ENCODE measurements around the gene CPT1C. TPM values are rescaled to one million over a fixed set of nuclear protein-coding genes. Genes with fewer than 3 reads are reported as not detected.

The CPT1C gene
- total and polyA plus RNA-seq, 3 experiments from 2014 or later: 0.66 to 0.84 TPM; not detected in 1

- Mint-ChIP-seq H3K27ac (no peak overlapping the region), H3K36me3 (peaks cover 0 to 74% (median 1%) of the 10 kb centered on the region in 3 donors), H3K4me1 (peaks cover 2 to 6% (median 4%) of the 10 kb centered on the region in 3 donors), H3K4me3 (no peak overlapping the region), H3K27me3 (no peaks in the 10 kb centered on the region), H3K9me3 (no peaks in the 10 kb centered on the region)
- peak in 1 of 5 donors; percentile 45 for DNase-seq
- ChIA-PET CTCF (no interaction called here), POLR2A (no interaction called here)
- peaks cover 38% of the 10 kb centered on the region for H3K36me3 ChIP-seq (ENCODE audit: insufficient read depth, low read length)
- H3K4me3 ChIP-seq (ENCODE audit: low read length): no peak overlapping the region
- H3K9me3 ChIP-seq (ENCODE audit: low read length): no peaks in the 10 kb centered on the region
- no peaks in the 10 kb centered on the region for H3K27me3 ChIP-seq (ENCODE audit: insufficient read depth, low read length, poor library complexity, severe bottlenecking)
- no peaks in the 10 kb centered on the region for H3K4me1 ChIP-seq (ENCODE audit: insufficient read depth, low read length)
- no peak overlapping the region for H3K27ac ChIP-seq (ENCODE audit: low read depth, low read length)
These were observed 39.7 kb upstream of the CPT1C start for GRCh38 chr19:49651029-49651819.

GRCh38 chr19:49651820-49652550 is 38.9 kb upstream of the CPT1C start:
- Histone ChIP-seq H3K4me3 (ENCODE audit: low read length) (no peak overlapping the region), H3K9me3 (ENCODE audit: low read length) (no peaks in the 10 kb centered on the region), H3K4me1 (ENCODE audit: insufficient read depth, low read length) (no peaks in the 10 kb centered on the region), H3K27me3 (ENCODE audit: insufficient read depth, low read length, poor library complexity, severe bottlenecking) (no peaks in the 10 kb centered on the region), H3K27ac (ENCODE audit: low read depth, low read length) (no peak overlapping the region), H3K36me3 (ENCODE audit: insufficient read depth, low read length) (peaks cover 39% of the 10 kb centered on the region)
- H3K9me3 Mint-ChIP-seq: no peaks in the 10 kb centered on the region
- H3K27ac Mint-ChIP-seq: no peak overlapping the region
- H3K27me3 Mint-ChIP-seq: no peaks in the 10 kb centered on the region
- no peak for DNase-seq
- peaks cover 1% of the 10 kb centered on the region in 3 donors for H3K4me1 Mint-ChIP-seq
- POLR2A ChIA-PET: no interaction called here
- H3K4me3 Mint-ChIP-seq: no peak overlapping the region
- peaks cover 0 to 74% (median 1%) of the 10 kb centered on the region in 3 donors for H3K36me3 Mint-ChIP-seq
- CTCF ChIA-PET: no interaction called here

GRCh38 chr19:49652551-49653465 is 38.1 kb upstream of the CPT1C start:
- H3K4me1 ChIP-seq (ENCODE audit: insufficient read depth, low read length): no peaks in the 10 kb centered on the region
- peaks cover 0 to 4% (median 2%) of the 10 kb centered on the region in 3 donors for H3K4me1 Mint-ChIP-seq
- no peak overlapping the region for H3K27ac Mint-ChIP-seq
- H3K9me3 ChIP-seq (ENCODE audit: low read length): no peaks in the 10 kb centered on the region
- peak in 1 of 5 donors; percentile 44 for DNase-seq
- ChIA-PET POLR2A (interaction anchor here (1.0 kb wide), 1 partner anchor 12 kb away, joined by 3 read pairs; the partner anchor contains the start of genes BCL2L12 and IRF3), CTCF (no interaction called here)
- no peaks in the 10 kb centered on the region for H3K27me3 ChIP-seq (ENCODE audit: insufficient read depth, low read length, poor library complexity, severe bottlenecking)
- H3K27me3 Mint-ChIP-seq: no peaks in the 10 kb centered on the region
- no peaks in the 10 kb centered on the region for H3K9me3 Mint-ChIP-seq
- H3K27ac ChIP-seq (ENCODE audit: low read depth, low read length): no peak overlapping the region
- no peak overlapping the region for H3K4me3 Mint-ChIP-seq
- H3K4me3 ChIP-seq (ENCODE audit: low read length): no peak overlapping the region
- H3K36me3 Mint-ChIP-seq: peaks cover 0 to 73% (median 1%) of the 10 kb centered on the region in 3 donors
- H3K36me3 ChIP-seq (ENCODE audit: insufficient read depth, low read length): peaks cover 34% of the 10 kb centered on the region

- no peaks in the 10 kb centered on the region for H3K9me3 Mint-ChIP-seq
- peaks cover 0 to 4% (median 2%) of the 10 kb centered on the region in 3 donors for H3K4me1 Mint-ChIP-seq
- no peak for DNase-seq
- no peaks in the 10 kb centered on the region for H3K27me3 Mint-ChIP-seq
- H3K9me3 ChIP-seq (ENCODE audit: low read length): no peaks in the 10 kb centered on the region
- peaks cover 34% of the 10 kb centered on the region for H3K36me3 ChIP-seq (ENCODE audit: insufficient read depth, low read length)
- H3K36me3 Mint-ChIP-seq: peaks cover 0 to 75% (median 1%) of the 10 kb centered on the region in 3 donors
- ChIA-PET CTCF (no interaction called here), POLR2A (interaction anchor here (1.0 kb wide), 1 partner anchor 12 kb away, joined by 3 read pairs; the partner anchor contains the start of genes BCL2L12 and IRF3)
- H3K27ac ChIP-seq (ENCODE audit: low read depth, low read length): no peak overlapping the region
- H3K27me3 ChIP-seq (ENCODE audit: insufficient read depth, low read length, poor library complexity, severe bottlenecking): no peaks in the 10 kb centered on the region
- no peak overlapping the region for H3K27ac Mint-ChIP-seq
- H3K4me3 Mint-ChIP-seq: no peak overlapping the region
- H3K4me1 ChIP-seq (ENCODE audit: insufficient read depth, low read length): no peaks in the 10 kb centered on the region
- no peak overlapping the region for H3K4me3 ChIP-seq (ENCODE audit: low read length)
These were observed 37.5 kb upstream of the CPT1C start for GRCh38 chr19:49653466-49653806.

GRCh38 chr19:49654581-49654980 is 36.3 kb upstream of the CPT1C start:
- H3K4me1 Mint-ChIP-seq: peaks cover 0 to 9% (median 2%) of the 10 kb centered on the region in 3 donors
- H3K36me3 Mint-ChIP-seq: peaks cover 0 to 77% (median 1%) of the 10 kb centered on the region in 3 donors
- no peaks in the 10 kb centered on the region for H3K9me3 ChIP-seq (ENCODE audit: low read length)
- no peaks in the 10 kb centered on the region for H3K27me3 Mint-ChIP-seq
- no peaks in the 10 kb centered on the region for H3K4me1 ChIP-seq (ENCODE audit: insufficient read depth, low read length)
- no peak overlapping the region for H3K4me3 Mint-ChIP-seq
- H3K27me3 ChIP-seq (ENCODE audit: insufficient read depth, low read length, poor library complexity, severe bottlenecking): no peaks in the 10 kb centered on the region
- DNase-seq: no peak
- H3K36me3 ChIP-seq (ENCODE audit: insufficient read depth, low read length): peaks cover 44% of the 10 kb centered on the region
- ChIA-PET POLR2A (no interaction called here), CTCF (interaction anchor here (2.6 kb wide), 1 partner anchor 12 kb away, joined by 8 read pairs; the partner anchor contains the start of gene SCAF1)
- H3K27ac Mint-ChIP-seq: peak overlapping the region in 2 of 8 donors; percentile 50 to 74
- no peak overlapping the region for H3K4me3 ChIP-seq (ENCODE audit: low read length)
- no peak overlapping the region for H3K27ac ChIP-seq (ENCODE audit: low read depth, low read length)
- no peaks in the 10 kb centered on the region for H3K9me3 Mint-ChIP-seq

GRCh38 chr19:49655570-49656455 is 35.1 kb upstream of the CPT1C start:
- Mint-ChIP-seq H3K4me3 (no peak overlapping the region), H3K27ac (peak overlapping the region in 5 of 8 donors; percentile 15 to 72 (median 59)), H3K27me3 (no peaks in the 10 kb centered on the region), H3K36me3 (peaks cover 0 to 77% (median 5%) of the 10 kb centered on the region in 3 donors), H3K4me1 (peaks cover 0 to 17% (median 5%) of the 10 kb centered on the region in 3 donors), H3K9me3 (no peaks in the 10 kb centered on the region)
- ChIA-PET POLR2A (interaction anchor here (0.6 kb wide), 1 partner anchor 425 kb away, joined by 3 read pairs; no protein-coding TSS in a partner anchor), CTCF (interaction anchor here (1.1 to 2.6 kb wide), 3 partner anchors 13 to 17 kb away, joined by 3 to 8 read pairs (median 3); partner anchors contain the start of gene SCAF1)
- Histone ChIP-seq H3K27me3 (ENCODE audit: insufficient read depth, low read length, poor library complexity, severe bottlenecking) (no peaks in the 10 kb centered on the region), H3K27ac (ENCODE audit: low read depth, low read length) (no peak overlapping the region), H3K9me3 (ENCODE audit: low read length) (no peaks in the 10 kb centered on the region), H3K4me1 (ENCODE audit: insufficient read depth, low read length) (no peaks in the 10 kb centered on the region), H3K36me3 (ENCODE audit: insufficient read depth, low read length) (peaks cover 41% of the 10 kb centered on the region), H3K4me3 (ENCODE audit: low read length) (no peak overlapping the region)
- no peak for DNase-seq
